Ovary (tissue), 9 donors: ENCODE data around the gene CKAP5. TPM values are rescaled to one million over a fixed set of nuclear protein-coding genes. Genes with fewer than 3 reads are reported as not detected.

Experiments used
- DNase-seq, 5 donors: peaks; one replicate each; pipeline ENCODE4 v3.0.0-alpha.2; 2019 to 2020
- H3K27ac ChIP-seq, 2 donors: fragments of 200-600 bp; one replicate each; pipeline versions ENCODE4 v1.5.1 to v1.8.0; 2019 to 2022
- H3K27me3 ChIP-seq: fragments of 200-600 bp; one replicate; pipeline ENCODE4 v1.8.0; 2022
- H3K36me3 ChIP-seq: fragments of 200-600 bp; sonication (generic); one replicate; pipeline ENCODE4 v1.5.1; 2019
- H3K4me1 ChIP-seq: one replicate; pipeline ENCODE4 v1.8.1; 2013; ENCODE audit warnings: mild to moderate bottlenecking, moderate library complexity; ENCODE audit not compliant: insufficient read depth
- H3K4me3 ChIP-seq: fragments of 200-600 bp; sonication (generic); one replicate; pipeline ENCODE4 v1.5.1; 2017
- H3K9me3 ChIP-seq, 2 donors: fragments of 200-600 bp in 1 of 2; sonication (generic) in 1 of 2; one replicate each; pipeline versions ENCODE4 v1.5.1 to v1.8.1; 2013 to 2019; ENCODE audit warnings: mild to moderate bottlenecking in 1 of 2, moderate library complexity in 1 of 2
- EP300 ChIP-seq: sonication (generic); formaldehyde crosslinking; IDR thresholded peaks from one replicate; pipeline ENCODE4 v1.6.1; 2017; ENCODE audit warnings: antibody characterized with exemption
- POLR2A ChIP-seq: fragments of 450-650 bp; IDR thresholded peaks from one replicate; pipeline ENCODE4 v1.6.1; 2017; ENCODE audit warnings: antibody characterized with exemption, mild to moderate bottlenecking, moderate library complexity
- WGBS, 3 donors: extraction: QIAGEN DNeasy Blood & Tissue Kit in 1 of 3; methylation state at CpG; one replicate each; pipeline versions ENCODE4 v1.1.5 to v1.1.7; 2013 to 2017; 5-methylcytosine and 5-hydroxymethylcytosine counted together
- intact Hi-C, 4 donors: fragments of 100-400 bp; cut with DNase I; formaldehyde crosslinking; loops; one replicate each; pipeline versions ENCODE4 v1.11.0 to v1.15.1; 2022 to 2023
- polyA plus RNA-seq, 2 donors: library from polyadenylated mRNA; stranded (reverse); fragments of 200-250 nt in 1 of 2; fragments of 350-450 nt in 1 of 2; fragmentation: Illumina TruSeq in 1 of 2; extraction: RNeasy Lipid Tissue Mini Kit (QIAGEN cat#74804) in 1 of 2; gene quantifications; one replicate each; pipeline ENCODE4 v1.2.3, GENCODE V29; 2013 to 2014
- total RNA-seq, 7 donors: library from RNA; depleted of rRNA in 2 of 7; stranded (reverse); fragments of >200 nt in 2 of 7; fragmentation: NEBNext Ultra II Directional in 3 of 7; extraction: Animal tissue kit (Norgen Biotek cat#: 25700) in 3 of 7; gene quantifications; one replicate each; pipeline versions ENCODE4 v1.1.0 to v1.2.4, GENCODE V29; 2016 to 2023
- TF ChIP-seq, protein P1 (sequence below), 3 donors: fragments of 450-650 bp in 2 of 3; fragments of 200-600 bp in 1 of 3; IDR thresholded peaks; one replicate each; pipeline versions ENCODE4 v1.5.1 to v1.8.0; 2016 to 2022; ENCODE audit warnings: antibody characterized with exemption in 3 of 3, mild to moderate bottlenecking in 1 of 3
- donor health status: DM: no; HTN: no; CAD: no; lungs with moderate emphysema.
- donor health status: DM: no; HTN: no; CAD: no.
- donor health status: Bipolar disorder and iron deficiency.
- donor health status: DM: yes; HTN: yes; CAD: no.
- donor health status: DM: no; HTN: no; CAD: no.
- donor health status: DM: yes; HTN: yes; CAD: no.

The CKAP5 gene
- total and polyA plus RNA-seq, 9 donors = 25.8 to 110 (median 91.5) TPM

DNA sequence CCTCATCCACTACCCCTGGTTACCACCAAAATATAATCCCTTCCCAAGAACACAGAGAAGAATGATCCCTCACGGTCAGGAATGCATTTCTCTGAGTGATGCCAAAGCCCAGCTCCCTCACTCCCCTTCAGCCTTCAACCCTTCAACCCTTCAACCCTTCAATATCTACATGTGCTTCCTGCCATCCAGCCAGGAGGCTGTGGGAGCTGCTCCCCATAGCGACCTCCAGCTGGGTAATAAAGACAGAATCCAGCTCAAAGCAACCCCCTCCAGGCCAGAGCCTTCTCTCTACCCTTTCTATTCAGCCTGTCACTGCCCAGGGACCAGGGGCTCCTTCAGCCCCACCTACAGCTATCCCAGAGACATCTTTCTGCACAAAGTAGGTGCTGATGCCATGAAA is 148.4 kb downstream of the CKAP5 start:
- intact Hi-C loops = no loop called here
- WGBS, 3 donors = 5 to 10% (median 7%) methylated on average over 2 of the region's 2 CpGs
- H3K36me3 ChIP-seq = no peaks in the 10 kb centered on the region

DNA sequence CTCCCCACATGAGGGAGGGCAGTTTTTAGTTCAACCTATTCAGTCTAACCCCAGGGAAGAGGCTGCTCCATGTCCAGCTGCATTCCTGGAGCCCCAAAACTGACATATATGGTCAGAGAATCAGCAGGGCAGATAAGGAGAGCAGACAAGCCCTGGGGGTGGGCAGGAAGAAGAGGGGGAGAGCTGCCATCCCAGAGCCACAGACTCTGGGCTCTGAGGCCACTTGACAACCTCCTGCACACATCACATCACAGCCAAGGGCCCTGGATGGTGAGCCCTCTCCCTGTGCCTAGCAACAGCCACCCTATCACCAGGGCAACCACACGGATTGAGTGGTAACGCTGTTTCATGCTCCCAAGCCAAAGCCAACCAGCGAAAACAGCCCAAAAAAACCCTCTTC is 148.8 kb downstream of the CKAP5 start:
- no peaks in the 10 kb centered on the region for H3K27me3 ChIP-seq
- H3K9me3 ChIP-seq = no peaks in the 10 kb centered on the region
- H3K4me3 ChIP-seq = no peak overlapping the region
- 36 to 44% (median 38%) methylated on average over 3 of the region's 3 CpGs for WGBS, 3 donors
- peaks cover 22% of the 10 kb centered on the region for H3K4me1 ChIP-seq
- H3K27ac ChIP-seq = no peak overlapping the region
- H3K36me3 ChIP-seq = no peaks in the 10 kb centered on the region
- intact Hi-C loops = no loop called here
- no peak for DNase-seq
- TF ChIP-seq POLR2A (no peak), EP300 (no peak)
- TF ChIP-seq, protein P1, sequence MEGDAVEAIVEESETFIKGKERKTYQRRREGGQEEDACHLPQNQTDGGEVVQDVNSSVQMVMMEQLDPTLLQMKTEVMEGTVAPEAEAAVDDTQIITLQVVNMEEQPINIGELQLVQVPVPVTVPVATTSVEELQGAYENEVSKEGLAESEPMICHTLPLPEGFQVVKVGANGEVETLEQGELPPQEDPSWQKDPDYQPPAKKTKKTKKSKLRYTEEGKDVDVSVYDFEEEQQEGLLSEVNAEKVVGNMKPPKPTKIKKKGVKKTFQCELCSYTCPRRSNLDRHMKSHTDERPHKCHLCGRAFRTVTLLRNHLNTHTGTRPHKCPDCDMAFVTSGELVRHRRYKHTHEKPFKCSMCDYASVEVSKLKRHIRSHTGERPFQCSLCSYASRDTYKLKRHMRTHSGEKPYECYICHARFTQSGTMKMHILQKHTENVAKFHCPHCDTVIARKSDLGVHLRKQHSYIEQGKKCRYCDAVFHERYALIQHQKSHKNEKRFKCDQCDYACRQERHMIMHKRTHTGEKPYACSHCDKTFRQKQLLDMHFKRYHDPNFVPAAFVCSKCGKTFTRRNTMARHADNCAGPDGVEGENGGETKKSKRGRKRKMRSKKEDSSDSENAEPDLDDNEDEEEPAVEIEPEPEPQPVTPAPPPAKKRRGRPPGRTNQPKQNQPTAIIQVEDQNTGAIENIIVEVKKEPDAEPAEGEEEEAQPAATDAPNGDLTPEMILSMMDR (IDR thresholded peaks at IDR 0.05) = no peak

More for the DNA sequence above, 148.4 kb downstream of the CKAP5 start:
- DNase-seq = no peak
- Histone ChIP-seq H3K4me3 (no peak overlapping the region), H3K27me3 (no peaks in the 10 kb centered on the region), H3K27ac (no peak overlapping the region), H3K4me1 (peaks cover 22% of the 10 kb centered on the region), H3K9me3 (no peaks in the 10 kb centered on the region)
- TF ChIP-seq POLR2A (no peak), EP300 (no peak)
- TF ChIP-seq, protein P1 (IDR thresholded peaks at IDR 0.05) = no peak

DNA sequence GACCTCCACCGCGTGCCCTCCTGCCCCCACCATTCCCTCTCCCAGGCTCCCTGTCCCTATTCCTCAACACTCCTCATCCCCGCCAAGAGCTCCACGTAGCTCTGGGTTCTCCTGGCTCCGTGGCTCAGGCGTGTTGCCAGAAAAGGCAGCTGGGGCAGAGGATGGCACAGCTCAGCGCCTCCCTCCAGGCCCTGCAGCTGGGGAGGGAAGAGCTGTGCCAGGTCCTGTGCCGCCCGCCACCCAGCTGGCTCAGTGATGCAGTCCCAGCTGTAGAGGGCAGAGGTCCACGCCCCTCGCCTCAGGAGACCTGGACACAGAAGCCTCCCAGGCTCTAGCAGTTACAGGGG is 149.9 kb downstream of the CKAP5 start:
- Histone ChIP-seq H3K9me3 (no peaks in the 10 kb centered on the region), H3K4me1 (peaks cover 22% of the 10 kb centered on the region), H3K36me3 (no peaks in the 10 kb centered on the region), H3K4me3 (no peak overlapping the region), H3K27ac (no peak overlapping the region), H3K27me3 (no peaks in the 10 kb centered on the region)
- WGBS, 3 donors = 60 to 79% (median 64%) methylated on average over 11 of the region's 11 CpGs
- TF ChIP-seq POLR2A (no peak), EP300 (no peak)
- intact Hi-C loops = no loop called here
- DNase-seq = peak in 1 of 5 donors; percentile 36

DNA sequence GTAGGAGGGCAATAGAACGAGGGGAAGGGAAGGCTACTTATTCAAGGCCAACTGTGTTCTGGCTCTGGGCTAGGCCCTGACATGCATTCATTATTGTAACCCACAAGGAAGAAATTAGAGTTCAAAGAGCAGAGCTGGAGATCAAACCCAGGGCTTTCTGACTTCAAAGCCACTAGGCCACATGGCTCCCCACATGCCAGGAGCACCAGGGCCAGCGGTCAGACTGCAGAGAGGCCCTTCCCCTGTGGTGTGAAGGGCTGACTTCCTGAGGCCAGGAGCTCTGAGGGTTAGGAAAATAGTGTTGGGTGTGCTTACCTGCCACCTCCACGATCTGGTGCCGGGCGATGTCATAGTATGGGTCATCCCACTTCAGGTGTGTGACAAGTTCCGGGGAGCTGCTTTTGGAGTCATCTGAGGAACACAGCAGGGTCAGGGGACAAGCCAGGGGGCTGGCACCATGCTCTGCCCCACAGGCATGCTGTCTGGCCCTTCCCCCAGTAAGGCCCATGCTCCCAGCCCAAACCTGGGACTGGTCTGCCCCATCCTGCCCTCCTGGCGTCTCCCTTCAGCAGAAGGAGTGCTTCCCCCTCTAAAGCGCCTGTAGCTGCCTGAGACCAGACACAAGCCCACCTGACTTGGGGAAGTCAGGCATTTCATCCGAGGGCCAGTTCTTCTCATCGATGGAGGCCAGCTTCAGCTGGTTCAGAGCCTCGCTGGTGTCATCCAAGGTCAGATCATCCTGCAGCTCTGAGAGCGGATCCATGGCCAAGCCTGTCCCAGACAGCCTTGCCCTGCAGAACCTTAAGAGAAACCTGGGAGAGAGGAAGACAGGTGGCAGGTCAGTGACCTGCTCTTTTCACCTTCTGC is 150.5 kb downstream of the CKAP5 start:
- H3K36me3 ChIP-seq = no peaks in the 10 kb centered on the region
- TF ChIP-seq, protein P1 (IDR thresholded peaks at IDR 0.05) = no peak
- TF ChIP-seq EP300 (no peak), POLR2A (no peak)
- H3K27ac ChIP-seq = no peak overlapping the region
- H3K4me1 ChIP-seq = peaks cover 22% of the 10 kb centered on the region
- WGBS, 3 donors = 79 to 87% (median 86%) methylated on average over 12 of the region's 12 CpGs
- H3K27me3 ChIP-seq = no peaks in the 10 kb centered on the region
- DNase-seq = no peak
- intact Hi-C loops = no loop called here
- no peak overlapping the region for H3K4me3 ChIP-seq
- no peaks in the 10 kb centered on the region for H3K9me3 ChIP-seq

DNA sequence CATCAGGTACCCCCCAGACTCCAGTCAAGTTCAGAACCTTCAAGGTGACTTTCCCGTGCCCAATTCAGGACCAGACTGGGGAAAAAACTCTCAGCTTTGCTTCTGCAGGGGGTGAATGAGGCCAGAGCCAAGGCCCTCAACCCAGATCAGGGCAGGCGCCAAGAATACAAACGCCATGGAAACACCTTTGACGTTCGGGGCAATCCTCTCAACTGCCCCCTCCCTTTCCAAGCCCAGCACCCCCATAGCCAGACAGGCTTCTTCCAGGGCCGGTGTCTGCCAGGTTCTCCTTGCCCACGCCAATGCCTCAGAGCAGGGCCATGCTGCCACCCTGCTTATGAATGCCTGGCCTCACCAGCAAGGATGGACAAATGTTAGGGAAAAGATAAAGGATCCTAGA is 151.5 kb downstream of the CKAP5 start:
- no peak for DNase-seq
- no peak overlapping the region for H3K27ac ChIP-seq
- 71 to 79% (median 76%) methylated on average over 7 of the region's 7 CpGs for whole genome bisulfite sequencing, 3 donors
- H3K4me1 ChIP-seq = peaks cover 22% of the 10 kb centered on the region
- intact Hi-C loops = no loop called here
- H3K9me3 ChIP-seq = no peaks in the 10 kb centered on the region
- H3K4me3 ChIP-seq = no peak overlapping the region
- no peaks in the 10 kb centered on the region for H3K36me3 ChIP-seq
- H3K27me3 ChIP-seq = no peaks in the 10 kb centered on the region
- TF ChIP-seq, protein P1 (IDR thresholded peaks at IDR 0.05) = no peak
- TF ChIP-seq POLR2A (no peak), EP300 (no peak)
